Measurements from ENCODE around the gene EXT2.

EXT2 gene

GRCh38 chr11:44207292-44207691 lies 111.8 kb downstream of the EXT2 start:
- no peak for DNase-seq

GRCh38 chr11:44208976-44209603 lies 113.6 kb downstream of the EXT2 start:
- no peak for DNase-seq

- DNase-seq: no peak
Measured at GRCh38 chr11:44212128-44212527, 116.7 kb downstream of the EXT2 start.

GRCh38 chr11:44213148-44213547 lies 117.7 kb downstream of the EXT2 start:
- DNase-seq: no peak

- DNase-seq: no peak
Measured at GRCh38 chr11:44217432-44217831, 122.0 kb downstream of the EXT2 start.

GRCh38 chr11:44219830-44220796 lies 124.6 kb downstream of the EXT2 start:
- DNase-seq: no peak

GRCh38 chr11:44221456-44221855 lies 126.0 kb downstream of the EXT2 start:
- no peak for DNase-seq

- DNase-seq: no peak
Measured at GRCh38 chr11:44221992-44222391, 126.5 kb downstream of the EXT2 start.

GRCh38 chr11:44223238-44223637 lies 127.8 kb downstream of the EXT2 start:
- DNase-seq: no peak

GRCh38 chr11:44224867-44225501 lies 129.5 kb downstream of the EXT2 start:
- DNase-seq: no peak

- no peak for DNase-seq
Measured at GRCh38 chr11:44226490-44226889, 131.0 kb downstream of the EXT2 start.

GRCh38 chr11:44226945-44227344 lies 131.5 kb downstream of the EXT2 start:
- no peak for DNase-seq

- DNase-seq: no peak
Measured at GRCh38 chr11:44228379-44228778, 132.9 kb downstream of the EXT2 start.

- no peak for DNase-seq
Measured at GRCh38 chr11:44229098-44229497, 133.6 kb downstream of the EXT2 start.

GRCh38 chr11:44229624-44230023 lies 134.1 kb downstream of the EXT2 start:
- no peak for DNase-seq

- DNase-seq: no peak
Measured at GRCh38 chr11:44235765-44236201, 140.3 kb downstream of the EXT2 start.

GRCh38 chr11:44236296-44236695 lies 140.8 kb downstream of the EXT2 start:
- no peak for DNase-seq

GRCh38 chr11:44237156-44237555 lies 141.7 kb downstream of the EXT2 start:
- no peak for DNase-seq

GRCh38 chr11:44241851-44242250 lies 146.4 kb downstream of the EXT2 start:
- no peak for DNase-seq

GRCh38 chr11:44243086-44243485 lies 147.6 kb downstream of the EXT2 start:
- no peak for DNase-seq

- DNase-seq: no peak
Measured at GRCh38 chr11:44243595-44244343, 148.3 kb downstream of the EXT2 start.

- no peak for DNase-seq
Measured at GRCh38 chr11:44244639-44245310, 149.3 kb downstream of the EXT2 start.
